GM19463 (cell line): ENCODE data around the gene ZNF319.

Experiments
- ATAC-seq: cut with Tn5 transposase; IDR thresholded peaks from one replicate; pipeline ENCODE4 v1.9.1; 2021; ENCODE audit warnings: mild to moderate bottlenecking, moderate library complexity; ENCODE audit not compliant: unreplicated experiment

Gene ZNF319

DNA sequence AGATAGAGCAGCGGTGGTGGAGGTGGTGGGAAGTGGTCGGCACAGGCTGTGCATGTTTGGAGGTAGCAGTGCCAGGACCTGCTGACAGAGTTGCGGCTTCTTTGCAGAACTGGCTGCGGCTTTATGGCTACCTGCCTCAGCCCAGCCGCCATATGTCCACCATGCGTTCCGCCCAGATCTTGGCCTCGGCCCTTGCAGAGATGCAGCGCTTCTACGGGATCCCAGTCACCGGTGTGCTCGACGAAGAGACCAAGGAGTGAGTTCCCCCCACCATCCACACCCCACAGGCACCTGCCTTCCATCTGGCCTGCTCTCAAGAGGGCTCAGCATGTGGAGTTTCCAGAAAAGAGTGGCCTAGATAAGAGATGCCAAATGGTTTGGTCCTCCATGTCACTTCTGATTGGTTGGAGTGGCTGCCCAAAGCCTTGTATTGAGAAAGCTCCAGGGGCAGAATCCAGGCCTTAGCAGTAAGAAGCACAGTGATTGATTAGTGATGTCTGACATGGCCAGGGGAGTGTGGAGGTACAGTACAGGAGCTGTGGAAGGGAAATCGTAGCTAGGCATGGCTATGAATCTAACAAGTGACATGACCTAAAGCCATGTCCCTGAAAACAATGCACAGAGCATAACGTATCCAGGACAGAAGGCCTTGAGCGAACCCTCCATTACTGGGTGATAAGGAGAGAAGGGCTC, 37.0 kb upstream of the ZNF319 start:
- ATAC-seq: no peak

DNA sequence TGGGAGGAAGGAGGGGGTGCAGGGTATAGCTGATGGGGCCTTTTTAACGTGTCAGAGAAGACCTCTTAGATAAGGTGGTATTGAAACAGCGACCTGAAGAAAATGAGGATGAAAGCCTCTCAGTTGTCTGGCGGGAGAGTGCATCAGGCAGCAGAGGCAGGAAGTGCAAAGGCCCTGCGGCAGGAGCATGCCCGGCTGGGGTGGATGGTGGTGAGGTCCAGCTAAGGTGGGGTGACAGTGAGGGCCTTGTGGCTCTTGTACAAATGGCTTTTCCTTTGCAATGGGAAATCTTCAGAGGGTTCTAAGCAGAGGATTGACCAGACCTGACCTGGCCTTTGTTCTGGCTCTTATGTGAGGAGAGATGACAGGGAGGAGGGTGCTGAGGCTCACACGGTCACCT, 36.5 kb upstream of the ZNF319 start:
- ATAC-seq: no peak

DNA sequence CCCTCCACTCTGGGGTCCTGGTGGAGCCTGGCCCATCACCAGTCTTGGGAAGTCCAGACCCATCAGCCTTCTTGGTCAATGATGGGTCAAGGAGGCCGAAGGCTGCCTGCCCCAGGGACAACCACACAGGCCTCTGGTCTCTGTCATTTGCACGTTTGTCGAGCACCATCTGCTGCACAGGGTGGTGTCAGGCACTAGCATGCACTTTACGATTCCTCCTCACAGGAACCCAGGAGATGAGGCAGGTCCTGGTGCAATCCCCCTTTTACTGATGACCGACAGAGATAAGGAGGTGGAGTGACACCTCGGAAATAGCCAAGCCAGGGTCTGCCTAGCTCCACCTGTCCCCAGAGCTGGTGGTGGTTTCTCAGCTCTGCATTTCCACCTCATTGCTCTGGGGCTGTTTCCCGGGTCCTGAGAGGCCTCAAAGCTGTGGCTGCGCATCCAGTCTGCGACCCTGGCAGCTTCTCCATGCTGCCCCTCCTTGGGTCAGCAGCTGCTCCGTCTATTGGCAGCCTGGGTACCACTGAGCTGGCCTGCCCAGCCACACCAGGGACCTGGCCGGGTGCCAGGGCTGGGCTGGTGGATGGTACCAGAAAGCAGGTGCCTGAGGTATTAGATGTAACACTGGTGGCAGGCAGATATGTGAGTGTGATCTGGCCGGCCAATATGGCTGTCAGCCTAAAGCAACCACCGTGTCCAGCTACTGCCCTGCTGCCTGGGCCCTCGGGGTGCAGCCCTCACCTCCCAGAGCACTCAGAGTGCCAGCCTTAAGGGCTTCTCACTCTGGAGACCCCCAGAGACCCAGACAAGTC, 35.1 kb upstream of the ZNF319 start:
- ATAC-seq: no peak

DNA sequence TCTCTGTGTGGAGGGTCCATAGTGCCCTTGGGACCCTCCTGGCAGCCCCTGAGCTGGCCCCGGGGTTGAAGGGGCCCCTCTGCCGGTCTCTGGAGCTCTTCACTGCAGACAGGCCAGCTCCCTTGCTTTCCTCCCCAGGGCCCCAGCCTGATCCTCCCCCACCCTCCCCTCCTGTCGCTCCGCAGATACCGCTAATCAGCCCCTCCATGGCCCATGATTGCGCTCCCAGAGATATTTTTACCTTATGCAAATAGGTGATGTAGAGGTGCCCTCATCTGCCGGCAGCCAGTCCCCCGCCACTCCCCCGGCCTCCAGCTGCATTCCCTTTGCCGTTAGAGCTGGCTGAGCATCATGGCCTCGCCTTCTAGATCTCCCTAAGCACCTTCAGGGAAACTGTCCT, 34.3 kb upstream of the ZNF319 start:
- no peak for ATAC-seq

DNA sequence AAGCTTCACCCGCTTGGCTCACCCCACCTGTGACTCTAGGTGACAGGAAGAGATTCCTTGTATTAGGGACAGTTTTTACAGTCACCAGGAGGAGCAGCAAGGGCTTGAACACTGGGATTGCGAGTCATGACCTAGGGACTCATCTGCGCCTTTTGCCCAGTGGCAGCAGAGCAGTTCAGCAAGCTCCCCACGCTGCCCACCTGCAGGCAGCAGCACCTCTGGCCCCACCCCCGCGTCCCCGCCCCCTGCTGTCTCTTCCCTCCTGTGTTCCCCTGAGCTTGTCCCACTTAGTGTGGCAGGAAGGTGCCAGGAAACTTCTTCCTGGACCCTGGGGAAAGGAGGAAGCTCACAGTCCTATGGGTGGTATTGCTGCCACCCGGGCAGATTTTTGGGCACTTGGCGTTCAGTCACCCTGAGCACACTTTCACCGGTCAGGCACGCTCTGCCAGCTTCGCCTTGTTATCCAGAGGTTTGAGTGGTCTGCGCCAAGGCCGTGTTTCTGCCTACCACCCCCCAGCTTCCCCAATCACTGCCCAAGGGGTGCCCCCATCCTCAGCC, 33.7 kb upstream of the ZNF319 start:
- no peak for ATAC-seq

DNA sequence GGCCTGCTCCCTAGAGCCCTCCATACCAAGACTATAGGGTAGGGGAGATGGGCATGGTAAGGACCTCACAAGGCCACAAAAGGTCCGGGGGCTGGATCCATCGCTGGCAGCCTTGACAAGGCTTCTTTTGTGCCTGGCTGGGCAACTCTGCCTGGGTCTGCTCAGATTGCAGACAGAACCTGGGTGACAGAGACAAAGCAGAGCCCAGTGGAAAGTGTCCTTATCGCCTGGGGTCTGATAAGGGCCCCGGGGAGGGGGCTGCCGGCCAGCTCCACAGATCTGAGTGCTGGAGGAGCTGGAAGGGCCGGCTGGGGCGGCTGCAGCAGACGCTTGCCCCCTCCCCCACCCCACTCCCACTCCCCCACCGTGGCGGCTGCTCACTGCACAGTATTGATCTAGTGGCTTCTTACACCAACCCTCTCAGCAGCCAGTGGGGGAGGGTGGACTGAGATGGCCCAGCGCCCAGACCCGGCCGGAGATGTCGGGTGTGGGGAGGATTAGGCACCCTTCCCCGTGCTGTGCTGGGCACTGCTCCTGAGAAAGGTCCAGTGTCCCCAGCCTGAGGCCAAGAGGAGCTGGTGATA, 32.3 kb upstream of the ZNF319 start:
- no peak for ATAC-seq

DNA sequence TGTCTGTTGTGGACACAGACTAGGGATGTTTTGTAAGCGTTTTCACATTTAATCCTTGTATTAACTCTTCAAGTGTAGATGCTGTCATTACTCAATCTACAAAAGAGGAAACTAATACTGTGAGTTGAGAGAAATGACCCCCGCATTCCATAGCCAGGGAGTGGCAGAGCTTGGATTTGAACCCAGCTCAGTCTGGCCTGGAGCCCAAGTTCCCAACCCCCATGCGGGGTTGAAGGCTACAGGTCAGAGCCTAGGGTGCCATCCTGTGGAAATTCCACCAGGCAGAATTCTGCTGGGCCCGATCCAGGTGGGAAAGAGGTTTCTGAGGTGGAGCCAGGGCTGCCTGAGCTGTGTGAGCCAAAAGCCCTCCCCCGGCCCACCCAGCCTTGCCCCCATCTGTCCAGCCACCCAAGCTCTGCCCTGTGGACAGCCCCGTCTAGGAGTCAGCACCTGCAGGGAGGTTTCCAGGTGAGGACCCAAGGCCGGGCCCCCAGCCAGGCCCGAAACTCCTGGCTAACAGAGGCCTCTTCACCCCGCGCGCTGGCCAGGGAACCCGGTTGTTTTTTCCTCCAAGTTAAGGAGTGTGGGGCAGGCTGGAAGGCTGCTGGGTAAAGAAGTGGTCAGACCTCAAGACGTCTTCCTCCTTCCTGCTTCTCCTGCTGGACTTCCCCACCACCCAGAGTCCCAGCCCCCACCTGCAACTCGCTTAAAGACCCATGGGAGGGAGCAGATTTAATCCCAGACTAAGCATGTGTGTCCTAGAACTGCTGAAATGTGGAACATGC, 30.7 kb upstream of the ZNF319 start:
- no peak for ATAC-seq

DNA sequence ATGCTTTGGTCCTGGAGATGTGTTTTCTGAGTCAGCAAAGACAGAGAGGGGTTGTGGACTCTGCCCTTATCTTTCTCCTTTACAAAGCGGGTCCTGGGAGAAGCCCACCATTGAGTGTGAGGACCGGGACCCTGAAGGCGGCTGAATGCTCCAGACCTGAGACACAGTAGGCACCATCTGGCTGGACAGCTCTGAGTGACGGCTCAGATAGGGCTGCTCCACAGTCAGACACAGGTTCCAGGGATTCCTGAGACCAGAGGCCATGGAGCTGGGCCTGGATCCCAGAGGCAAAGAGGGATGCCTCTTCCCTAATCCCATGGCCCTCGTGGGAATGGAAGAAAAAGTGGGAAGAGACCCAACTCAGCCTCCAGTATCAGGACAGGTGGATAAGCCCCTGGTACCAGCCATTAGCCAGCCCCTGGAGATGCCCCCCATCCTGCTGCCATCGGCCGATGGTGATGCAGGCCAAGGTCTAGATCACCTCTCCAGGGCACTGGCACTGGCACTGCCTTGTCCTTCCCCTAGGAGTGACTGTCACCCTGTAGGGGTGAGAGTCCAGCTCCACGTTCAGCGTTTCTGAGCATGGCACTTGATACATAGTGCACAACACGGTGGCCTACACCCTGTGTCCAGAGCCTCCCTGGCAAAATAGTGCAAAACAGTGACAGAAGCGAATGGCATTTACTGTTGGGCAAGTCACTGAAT, 29.8 kb upstream of the ZNF319 start:
- ATAC-seq: no peak

DNA sequence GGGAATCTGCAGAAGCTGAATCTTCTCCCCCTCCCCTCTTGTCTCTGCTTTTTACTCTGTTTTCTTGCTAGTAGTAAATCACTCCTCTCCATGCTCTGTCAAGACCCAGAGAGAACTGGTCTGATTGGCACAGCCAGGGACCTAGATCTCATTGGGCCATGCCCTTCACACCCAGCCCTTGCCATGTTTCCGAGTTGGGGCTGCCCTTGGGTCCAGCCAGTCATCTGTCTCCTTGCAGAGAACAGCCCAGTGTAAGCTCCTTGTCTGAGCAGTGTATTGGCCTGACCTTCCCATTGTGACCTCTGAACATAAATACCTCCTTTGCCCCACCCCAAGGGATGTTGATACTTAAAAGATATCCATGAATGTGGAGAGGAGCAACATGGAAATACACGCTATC, 28.9 kb upstream of the ZNF319 start:
- no peak for ATAC-seq

DNA sequence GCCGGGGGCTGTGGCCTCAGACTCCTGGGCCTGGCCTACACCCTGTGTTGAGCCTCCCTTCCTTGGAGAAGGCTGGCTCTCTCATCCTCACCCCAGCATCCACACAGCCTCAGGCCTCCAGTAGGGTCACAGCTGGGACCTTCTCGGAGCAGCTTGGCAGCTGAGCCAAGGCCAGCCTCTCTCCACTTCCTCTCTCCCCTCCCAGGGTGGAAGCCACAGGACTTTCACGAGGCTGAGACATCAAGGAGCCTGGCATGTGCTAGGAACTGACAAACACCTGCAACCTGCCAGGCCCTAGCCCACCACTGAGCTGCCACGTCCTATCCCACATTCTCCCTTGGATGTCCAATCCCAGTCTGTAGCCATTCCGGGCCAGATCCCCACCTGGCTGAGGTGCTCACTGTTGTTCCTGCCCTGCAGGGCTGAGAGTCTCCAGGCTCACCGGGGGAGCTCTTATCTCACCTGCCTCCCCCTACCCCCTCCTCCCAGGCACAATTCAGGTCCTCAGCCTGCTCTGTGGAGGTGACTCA, 28.1 kb upstream of the ZNF319 start:
- no peak for ATAC-seq

DNA sequence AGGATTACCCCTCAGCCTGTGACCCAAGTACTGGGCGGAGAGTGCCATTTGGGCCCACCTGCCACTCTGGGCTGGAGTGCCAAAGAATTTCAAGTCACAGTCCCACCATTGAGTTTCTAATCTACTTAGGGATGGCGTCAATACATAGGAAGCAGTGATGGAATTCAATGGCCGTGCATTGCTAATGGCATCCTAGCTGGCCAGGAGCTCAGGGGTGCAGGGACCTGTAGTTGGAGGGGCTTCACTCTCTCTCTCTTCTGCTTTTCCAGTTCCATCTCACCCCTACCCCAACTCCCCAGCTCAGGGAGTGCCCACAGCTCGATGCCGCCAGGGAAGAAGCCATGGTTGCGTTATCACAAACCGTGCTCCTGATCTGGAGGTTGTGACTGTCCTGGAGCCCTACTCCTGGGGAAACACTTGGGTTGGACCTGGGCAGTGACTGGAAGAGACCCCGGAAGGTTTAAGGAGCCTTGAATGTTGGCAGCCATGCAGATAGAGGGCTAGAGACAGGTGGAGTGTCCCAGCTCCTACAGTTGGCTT, 27.5 kb upstream of the ZNF319 start:
- no peak for ATAC-seq

DNA sequence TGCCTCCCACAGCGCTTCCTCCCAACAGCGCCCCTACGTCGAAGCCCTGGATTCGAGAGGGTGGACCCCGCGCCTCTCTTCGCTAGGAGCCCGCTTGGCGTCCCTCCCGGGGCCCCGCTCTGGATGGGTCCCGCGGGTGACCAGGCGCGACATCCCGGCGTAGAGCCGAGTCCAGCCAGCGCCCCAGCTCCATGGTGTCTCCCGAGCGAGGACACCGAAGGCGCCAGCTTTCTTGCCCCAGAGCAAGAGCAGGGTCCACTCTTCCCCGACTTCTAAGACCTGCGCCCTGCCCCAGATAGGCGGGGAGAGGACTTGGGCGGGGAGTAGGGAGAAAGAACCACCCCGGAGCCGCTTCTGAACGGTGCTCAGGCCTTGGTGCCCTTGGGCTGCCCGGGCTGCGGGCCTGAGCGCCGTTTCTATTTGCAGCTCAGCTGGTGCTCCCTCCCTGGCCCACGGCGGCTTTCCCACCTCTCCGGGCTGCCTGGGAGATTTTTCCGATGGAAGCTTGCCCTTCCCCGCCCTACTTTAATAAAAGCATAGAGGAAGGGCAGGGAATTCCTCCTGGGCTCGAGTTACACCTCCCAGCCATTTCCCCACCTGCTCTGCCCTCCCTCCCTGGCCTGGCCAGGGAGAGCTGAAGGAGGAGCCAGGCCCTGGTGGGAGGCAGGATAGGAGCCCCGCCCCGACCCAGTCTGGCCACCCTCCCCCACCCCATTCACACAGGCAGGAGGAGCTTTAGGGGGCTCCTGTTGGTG, 26.9 kb upstream of the ZNF319 start:
- ATAC-seq: no peak

DNA sequence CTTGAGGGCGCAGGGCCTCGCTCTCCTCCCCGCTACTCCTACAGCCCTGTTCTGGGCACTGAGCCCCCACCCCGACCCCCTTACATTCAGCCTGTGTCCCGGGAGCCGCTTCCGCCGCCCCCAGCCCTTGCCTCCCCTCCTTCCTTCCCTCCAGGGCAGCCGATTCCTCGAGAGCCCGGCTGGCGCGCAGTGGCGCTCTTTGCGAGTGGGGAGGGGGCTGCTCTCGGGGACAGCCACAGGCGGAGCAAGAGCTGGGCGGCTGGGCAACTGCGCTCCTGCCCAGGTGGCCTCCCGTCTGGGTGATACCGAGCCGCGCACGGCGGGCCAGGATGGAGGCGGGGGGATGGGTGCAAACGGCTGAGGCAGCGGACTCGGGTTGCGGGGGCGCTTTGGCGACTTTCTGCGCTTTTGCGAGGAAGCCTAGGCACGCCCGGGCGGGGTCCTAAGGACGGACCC, 26.3 kb upstream of the ZNF319 start:
- ATAC-seq: no peak

DNA sequence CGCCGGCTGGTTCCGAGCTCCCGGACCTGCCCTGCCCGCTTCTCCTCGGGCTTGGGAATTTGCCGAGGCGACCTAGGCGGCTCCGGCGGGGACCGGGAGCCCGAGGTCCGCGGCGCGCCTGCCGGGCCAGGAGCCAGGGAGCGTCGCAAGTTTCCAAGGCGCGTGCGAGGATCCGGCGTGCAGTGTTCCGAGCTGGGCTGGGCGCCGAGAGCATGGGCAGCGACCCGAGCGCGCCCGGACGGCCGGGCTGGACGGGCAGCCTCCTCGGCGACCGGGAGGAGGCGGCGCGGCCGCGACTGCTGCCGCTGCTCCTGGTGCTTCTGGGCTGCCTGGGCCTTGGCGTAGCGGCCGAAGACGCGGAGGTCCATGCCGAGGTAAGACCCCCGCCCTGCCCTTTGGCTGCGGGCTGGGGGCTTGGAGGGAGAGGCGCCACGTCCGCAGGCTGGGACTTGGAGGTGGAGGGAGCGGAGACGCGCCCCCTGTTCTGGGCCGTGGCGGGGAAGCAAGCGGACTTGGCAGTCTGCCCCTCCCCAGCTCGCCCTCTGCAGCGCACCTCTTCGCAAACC, 25.8 kb upstream of the ZNF319 start:
- ATAC-seq: peak; percentile 10

DNA sequence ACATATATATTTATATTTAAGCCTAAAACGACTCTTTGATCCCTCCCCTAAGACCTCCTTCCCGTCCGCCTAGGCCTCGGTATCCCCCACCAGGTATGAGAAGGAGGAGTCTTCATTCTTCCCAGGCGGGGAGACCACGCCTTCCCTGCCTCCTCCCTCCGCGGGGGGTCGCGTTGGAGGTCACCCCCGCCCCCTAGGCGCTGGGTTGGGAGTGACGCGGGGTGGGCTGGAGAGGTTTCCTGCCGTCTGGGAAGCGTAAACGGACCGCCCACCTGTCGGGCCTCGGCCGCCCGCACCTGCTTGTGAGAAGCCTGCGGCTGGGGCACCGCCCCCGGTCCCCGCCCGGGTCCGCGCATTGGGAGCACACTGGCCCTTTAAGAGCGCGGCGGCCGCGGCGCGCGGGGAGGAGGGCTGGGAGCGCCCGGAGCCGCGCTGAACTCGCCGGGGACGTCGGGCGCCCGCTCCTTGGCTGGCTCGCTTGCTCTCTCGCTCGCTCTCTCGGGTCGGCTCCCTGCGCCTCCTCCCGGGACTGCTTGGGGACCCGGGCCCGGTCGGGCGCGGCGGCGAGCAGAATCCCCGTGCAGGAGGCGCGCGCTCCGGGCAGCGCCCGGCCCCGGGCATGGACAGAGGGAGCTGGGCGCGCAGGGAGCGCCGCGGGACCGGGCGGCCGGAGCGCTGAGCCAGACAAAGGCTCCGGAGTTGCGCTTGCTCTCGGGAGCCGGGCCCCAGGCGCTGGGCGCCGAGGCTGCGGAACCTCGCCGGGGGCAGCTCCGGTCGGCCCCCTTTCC, 25.1 kb upstream of the ZNF319 start, which contains the start of gene MMP15:
TSS of gene MMP15 (plus strand) at position 404 of the 788 bp plus-strand sequence. CDS start 597 bp downstream, outside the sequence.
- peak; percentile 79 for ATAC-seq

DNA sequence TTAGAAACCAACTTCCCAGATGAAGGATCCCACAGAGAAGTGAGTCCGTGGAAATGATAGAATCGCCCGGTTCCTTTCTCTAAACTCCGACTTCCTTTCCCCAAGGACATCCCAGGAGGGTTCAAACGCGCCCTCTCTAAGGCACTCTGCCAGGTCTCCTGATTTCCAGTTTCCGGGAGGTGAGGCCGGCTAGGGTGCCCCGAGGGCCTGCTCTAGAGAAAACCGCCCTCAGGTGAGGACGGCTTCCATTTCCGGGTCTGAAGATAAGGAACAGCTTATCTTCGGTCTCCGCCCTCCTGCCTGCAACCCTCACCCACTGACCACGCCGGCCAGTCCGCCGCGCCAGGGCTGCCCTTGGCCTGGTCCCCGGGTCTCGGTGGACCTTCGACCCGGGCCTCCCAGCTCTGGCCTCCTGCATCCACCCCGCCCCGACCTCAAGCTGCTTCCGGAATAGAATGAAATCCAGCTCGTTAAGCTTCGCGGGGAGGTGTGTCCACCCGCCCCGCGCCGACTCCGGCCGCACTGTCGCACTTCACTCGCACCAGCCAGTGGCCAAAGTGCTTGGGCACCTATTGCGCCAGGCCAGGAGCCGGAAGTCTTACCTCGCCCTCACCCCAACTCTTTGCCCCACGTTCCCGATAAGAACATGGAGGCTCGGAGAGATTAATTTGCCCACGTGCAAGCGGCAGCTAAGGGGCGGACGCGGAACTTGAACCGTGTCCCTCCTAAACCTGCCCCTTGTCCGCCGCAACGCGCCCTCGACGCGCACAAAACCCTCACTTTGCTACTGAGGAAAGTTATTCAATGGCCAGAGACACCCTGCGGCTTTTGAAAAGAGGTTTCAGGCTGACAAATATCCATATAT, 24.2 kb upstream of the ZNF319 start:
- no peak for ATAC-seq
